Ectodermal cell (in vitro differentiated cells): ENCODE measurements around the gene LMNTD1.
"Not testable (repeated sequence)": the region's sequence is repeated elsewhere in the genome, so short reads cannot be mapped to it uniquely, and the experiment has no call there.

Experiments
- H3K27ac ChIP-seq: 2 replicates; pipeline ENCODE4 v1.7.0; 2013; ENCODE audit warnings: mild to moderate bottlenecking, low read depth, low read length; ENCODE audit not compliant: insufficient read depth, poor library complexity, severe bottlenecking
- H3K27me3 ChIP-seq: 2 replicates; pipeline ENCODE4 v1.7.0; 2013; ENCODE audit warnings: mild to moderate bottlenecking, low read length; ENCODE audit not compliant: insufficient read depth, control insufficient read depth, poor library complexity, severe bottlenecking
- H3K36me3 ChIP-seq: one replicate; pipeline ENCODE4 v1.7.0; 2013; ENCODE audit warnings: low read length; ENCODE audit not compliant: control insufficient read depth, insufficient read depth
- H3K4me1 ChIP-seq: one replicate; pipeline ENCODE4 v1.7.0; 2013; ENCODE audit warnings: low read length; ENCODE audit not compliant: control insufficient read depth, insufficient read depth
- H3K4me3 ChIP-seq: 2 replicates; pipeline ENCODE4 v1.7.0; 2013; ENCODE audit warnings: low read depth, low read length, control low read depth; ENCODE audit not compliant: insufficient read depth
- H3K9me3 ChIP-seq: 2 replicates; pipeline ENCODE4 v1.7.0; 2013; ENCODE audit warnings: mild to moderate bottlenecking, low read length, moderate library complexity; ENCODE audit not compliant: control insufficient read depth
- WGBS, 2 experiments: methylation state at CpG; one replicate each; pipeline ENCODE4 v1.1.7; 2013; ENCODE audit warnings: missing lambda C conversion rate in 2 of 2; 5-methylcytosine and 5-hydroxymethylcytosine counted together

Gene LMNTD1

DNA sequence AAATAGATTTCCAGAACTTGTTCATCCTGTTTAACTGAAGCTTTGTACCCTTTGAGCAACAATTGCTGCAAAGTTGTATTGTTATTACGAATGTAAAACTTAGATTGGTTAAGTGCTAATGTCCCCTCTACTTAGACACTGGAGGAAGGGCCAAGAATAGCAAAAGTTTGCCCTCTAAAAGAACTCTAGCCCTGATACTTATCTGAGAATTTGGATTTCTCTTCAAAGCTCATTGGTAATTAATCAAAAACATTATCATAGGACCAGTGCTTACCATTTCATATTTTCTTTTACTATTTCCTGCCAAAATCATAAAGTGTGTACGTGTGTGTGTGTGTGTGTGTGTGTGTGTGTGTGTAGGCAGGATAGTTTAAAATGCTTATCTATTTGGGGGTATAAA lies 58.2 kb downstream of the LMNTD1 start:
- Histone ChIP-seq H3K36me3 (no peaks in the 10 kb centered on the region), H3K4me3 (no peak overlapping the region), H3K27me3 (peaks cover 27% of the 10 kb centered on the region), H3K9me3 (no peaks in the 10 kb centered on the region), H3K27ac (no peak overlapping the region), H3K4me1 (no peaks in the 10 kb centered on the region)
- WGBS, 2 experiments, result 80 to 95% methylated on average over 1 of the region's 2 CpGs

DNA sequence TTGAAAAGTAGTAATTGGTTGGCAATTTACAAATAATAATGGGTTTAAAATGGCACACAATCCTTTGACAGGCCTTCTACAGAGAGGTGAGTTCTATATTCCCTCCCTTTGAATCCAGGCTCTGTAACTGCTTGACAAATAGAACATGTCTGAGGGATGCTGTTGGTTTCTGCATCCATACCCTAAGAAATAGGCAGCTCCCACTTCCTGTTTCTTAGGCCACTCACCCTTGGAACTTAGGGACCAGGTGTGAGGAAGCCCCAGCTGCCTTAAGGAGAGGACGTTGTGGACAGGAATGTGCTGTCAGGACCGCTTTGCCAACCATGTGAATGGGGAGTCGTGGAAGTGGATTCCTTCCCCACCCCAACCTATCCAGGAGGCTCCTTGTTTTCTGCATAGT lies 59.4 kb downstream of the LMNTD1 start:
- Histone ChIP-seq H3K4me3 (no peak overlapping the region), H3K4me1 (no peaks in the 10 kb centered on the region), H3K36me3 (no peaks in the 10 kb centered on the region), H3K27ac (no peak overlapping the region), H3K9me3 (no peaks in the 10 kb centered on the region), H3K27me3 (peaks cover 27% of the 10 kb centered on the region)
- 71 to 84% methylated on average over 3 of the region's 3 CpGs for WGBS, 2 experiments

DNA sequence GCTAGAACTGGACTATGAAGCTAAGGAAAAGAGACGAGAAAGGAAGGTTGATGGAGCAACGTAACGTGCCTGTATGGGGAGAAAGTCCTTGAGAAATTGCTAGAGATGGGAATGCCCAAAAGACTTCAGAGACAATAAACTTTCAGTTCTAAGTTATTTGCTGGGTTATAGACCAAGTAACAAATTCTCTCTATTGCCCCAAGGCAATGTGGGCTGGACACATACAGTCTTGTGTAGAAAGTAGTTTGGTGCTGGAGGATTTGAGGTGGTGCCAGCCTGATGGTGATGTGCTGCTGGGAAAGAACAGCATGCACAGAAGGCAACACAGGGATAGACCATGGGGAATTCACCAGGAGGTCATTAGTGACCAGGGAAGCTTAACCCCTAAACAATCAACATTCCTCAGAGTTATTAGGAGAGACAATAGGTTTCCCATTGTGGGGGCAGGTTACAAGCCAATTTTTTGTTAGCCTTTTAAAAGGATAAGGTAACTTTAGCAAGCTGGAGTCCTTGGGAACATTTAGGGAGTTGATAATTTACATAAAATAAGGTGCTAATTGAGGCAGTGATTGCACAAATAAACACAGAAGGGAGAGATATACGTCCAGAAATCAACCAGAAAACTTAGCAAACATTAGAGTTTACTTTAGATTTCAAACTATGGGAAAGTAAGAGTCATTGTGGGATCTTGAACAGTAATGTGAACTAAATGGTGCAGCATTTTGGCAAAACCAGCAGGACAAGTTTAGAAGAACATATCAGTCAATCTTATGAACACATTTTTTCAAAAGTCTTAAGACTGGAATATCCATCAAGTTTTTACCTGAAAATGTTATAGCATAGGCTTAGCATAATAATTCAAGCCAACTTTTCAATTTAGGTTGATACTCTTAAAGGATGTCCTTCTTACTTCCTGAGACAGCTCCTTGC lies 61.4 kb downstream of the LMNTD1 start:
- no peaks in the 10 kb centered on the region for H3K4me1 ChIP-seq
- WGBS, 2 experiments, result 59 to 64% methylated on average over 4 of the region's 4 CpGs
- no peak overlapping the region for H3K27ac ChIP-seq
- H3K36me3 ChIP-seq, result no peaks in the 10 kb centered on the region
- no peaks in the 10 kb centered on the region for H3K9me3 ChIP-seq
- peaks cover 27% of the 10 kb centered on the region for H3K27me3 ChIP-seq
- no peak overlapping the region for H3K4me3 ChIP-seq

DNA sequence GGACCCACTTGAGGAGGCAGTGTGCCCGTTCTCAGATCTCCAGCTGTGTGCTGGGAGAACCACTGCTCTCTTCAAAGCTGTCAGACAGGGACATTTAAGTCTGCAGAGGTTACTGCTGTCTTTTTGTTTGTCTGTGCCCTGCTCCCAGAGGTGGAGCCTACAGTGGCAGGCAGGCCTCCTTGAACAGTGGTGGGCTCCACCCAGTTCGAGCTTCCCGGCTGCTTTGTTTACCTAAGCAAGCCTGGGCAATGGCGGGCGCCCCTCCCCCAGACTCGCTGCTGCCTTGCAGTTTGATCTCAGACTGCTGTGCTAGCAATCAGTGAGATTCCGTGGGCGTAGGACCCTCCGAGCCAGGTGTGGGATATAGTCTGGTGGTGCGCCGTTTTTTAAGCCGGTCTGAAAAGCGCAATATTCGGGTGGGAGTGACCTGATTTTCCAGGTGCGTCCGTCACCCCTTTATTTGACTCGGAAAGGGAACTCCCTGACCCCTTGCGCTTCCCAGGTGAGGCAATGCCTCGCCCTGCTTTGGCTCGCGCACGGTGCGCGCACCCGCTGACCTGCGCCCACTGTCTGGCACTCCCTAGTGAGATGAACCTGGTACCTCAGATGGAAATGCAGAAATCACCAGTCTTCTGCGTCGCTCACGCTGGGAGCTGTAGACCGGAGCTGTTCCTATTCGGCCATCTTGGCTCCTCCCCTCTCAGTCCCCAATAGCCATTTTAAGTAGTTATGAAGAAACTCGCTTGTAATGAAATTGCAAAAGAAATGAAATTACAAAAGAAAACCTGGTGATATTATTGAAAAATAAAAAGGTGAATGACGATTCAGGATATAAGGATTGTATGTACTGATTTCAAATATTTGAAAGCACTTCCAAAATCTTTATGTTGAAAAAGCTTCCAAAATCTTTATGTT lies 63.9 kb downstream of the LMNTD1 start:
- not testable (repeated sequence) for H3K36me3 ChIP-seq, H3K27ac ChIP-seq, H3K9me3 ChIP-seq, H3K4me1 ChIP-seq, H3K4me3 ChIP-seq
- WGBS, 2 experiments, result 61 to 67% methylated on average over 30 to 33 of the region's 33 CpGs
- peaks cover 21% of the 10 kb centered on the region for H3K27me3 ChIP-seq

DNA sequence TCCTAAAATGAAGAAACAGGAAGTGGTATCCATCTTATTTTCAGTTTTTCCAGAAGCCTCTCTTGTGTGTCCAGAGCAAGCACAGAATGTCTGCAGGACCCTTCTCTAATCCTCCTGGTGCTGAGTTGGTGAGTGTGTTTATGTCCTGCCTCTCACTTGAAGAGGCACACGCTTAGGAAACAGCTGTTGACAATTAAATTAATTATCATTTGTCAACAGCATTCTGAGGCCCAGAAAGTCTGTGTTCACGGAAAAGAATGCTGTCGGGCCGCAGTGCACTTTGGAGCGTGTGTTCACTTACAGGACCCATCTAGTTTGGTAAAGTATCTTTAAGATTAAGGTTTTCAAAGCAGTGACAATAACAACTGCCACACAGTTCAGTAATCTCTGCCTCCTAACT lies 70.5 kb downstream of the LMNTD1 start:
- no peaks in the 10 kb centered on the region for H3K4me1 ChIP-seq
- no peaks in the 10 kb centered on the region for H3K9me3 ChIP-seq
- H3K27me3 ChIP-seq, result no peaks in the 10 kb centered on the region
- no peak overlapping the region for H3K27ac ChIP-seq
- H3K4me3 ChIP-seq, result no peak overlapping the region
- no peaks in the 10 kb centered on the region for H3K36me3 ChIP-seq
- WGBS, 2 experiments, result 72 to 77% methylated on average over 5 of the region's 5 CpGs

DNA sequence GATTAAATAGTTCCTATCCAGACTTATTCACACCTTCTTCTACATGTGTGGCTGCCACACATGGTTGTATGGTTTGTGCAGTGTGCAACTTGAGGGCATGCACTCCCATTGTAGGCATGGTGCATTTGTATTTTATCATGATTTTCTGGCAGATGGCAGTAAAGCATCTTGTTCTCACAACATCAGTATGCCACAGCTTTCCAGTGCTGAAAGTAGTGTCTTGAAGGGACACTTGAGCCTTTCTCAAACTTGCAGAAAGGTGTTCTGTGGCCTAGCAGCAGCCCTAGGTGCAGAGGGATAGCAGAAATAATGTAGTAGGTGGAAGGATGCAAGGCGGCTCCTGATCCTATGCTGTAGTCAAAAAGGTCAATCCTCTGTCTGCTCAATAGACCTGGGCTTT lies 72.9 kb downstream of the LMNTD1 start:
- Histone ChIP-seq H3K4me3 (no peak overlapping the region), H3K36me3 (no peaks in the 10 kb centered on the region), H3K4me1 (no peaks in the 10 kb centered on the region), H3K27ac (no peak overlapping the region), H3K9me3 (no peaks in the 10 kb centered on the region), H3K27me3 (no peaks in the 10 kb centered on the region)
- 95 to 98% methylated on average over 1 of the region's 1 CpG for WGBS, 2 experiments

DNA sequence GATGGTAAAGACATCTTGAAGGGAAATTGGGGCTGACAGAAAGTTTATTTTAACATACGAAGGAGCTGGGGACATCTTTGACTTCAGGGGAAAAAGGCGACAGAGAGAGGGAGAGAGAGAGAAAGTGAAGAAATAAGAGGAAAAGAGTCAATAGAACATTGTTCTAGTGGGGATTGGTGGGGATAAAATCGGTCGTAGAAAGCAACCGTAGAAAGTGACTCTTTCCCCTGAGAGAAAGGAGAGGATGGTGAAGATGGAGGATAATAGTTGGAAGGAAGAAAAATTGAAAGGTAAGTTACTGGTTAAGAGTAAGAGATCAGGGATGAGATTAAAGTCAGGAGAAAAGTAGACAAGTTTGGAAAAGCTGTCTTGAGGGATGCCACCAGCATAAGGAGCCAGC lies 75.9 kb downstream of the LMNTD1 start:
- WGBS, 2 experiments, result 91 to 94% methylated on average over 5 of the region's 5 CpGs
- Histone ChIP-seq H3K4me1 (no peaks in the 10 kb centered on the region), H3K9me3 (no peaks in the 10 kb centered on the region), H3K4me3 (no peak overlapping the region), H3K36me3 (no peaks in the 10 kb centered on the region), H3K27me3 (no peaks in the 10 kb centered on the region), H3K27ac (no peak overlapping the region)

DNA sequence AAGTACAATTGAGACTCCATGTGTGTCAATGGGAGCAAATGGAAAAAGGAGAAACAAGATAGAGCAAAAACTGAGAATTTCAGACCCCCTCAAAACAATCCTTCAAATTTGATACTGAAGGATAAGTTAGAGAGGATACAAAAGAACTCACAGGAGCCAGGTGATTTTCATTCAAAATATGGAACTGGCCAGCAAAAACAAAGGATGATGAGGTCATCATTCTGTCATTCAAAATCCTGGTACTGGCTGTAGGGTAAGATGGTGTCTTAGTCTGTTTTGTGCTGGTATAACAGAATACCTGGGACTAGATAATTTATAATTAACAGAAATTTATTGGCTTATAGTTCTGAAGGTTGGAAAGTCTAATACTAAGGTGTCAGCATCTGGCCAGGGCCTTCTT lies 80.6 kb downstream of the LMNTD1 start:
- H3K4me3 ChIP-seq, result no peak overlapping the region
- H3K9me3 ChIP-seq, result no peaks in the 10 kb centered on the region

DNA sequence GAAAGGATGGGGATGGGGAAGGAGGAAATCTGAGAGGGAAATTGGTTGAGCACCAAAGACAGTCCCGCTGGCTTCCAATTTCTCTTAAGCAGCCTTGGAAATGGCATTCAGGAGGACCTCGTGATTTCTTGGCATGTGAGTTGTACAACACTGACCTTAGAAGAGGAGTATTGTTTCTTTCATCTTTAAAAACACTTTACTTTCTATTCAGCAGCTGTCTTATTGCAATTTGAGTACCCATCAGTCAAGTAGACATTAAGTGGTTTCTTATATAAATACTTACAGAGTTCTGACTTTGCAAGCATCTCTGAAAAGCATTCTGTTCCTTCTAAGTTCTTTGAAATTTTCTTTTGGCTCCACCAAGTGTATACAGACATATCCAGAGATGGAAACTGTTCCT lies 83.2 kb downstream of the LMNTD1 start:
- Histone ChIP-seq H3K27ac (no peak overlapping the region), H3K4me3 (no peak overlapping the region)
- WGBS, 2 experiments, result 92 to 100% methylated on average over 2 of the region's 2 CpGs

More for the DNA sequence above, 80.6 kb downstream of the LMNTD1 start:
- H3K27ac ChIP-seq, result no peak overlapping the region
- H3K4me1 ChIP-seq, result no peaks in the 10 kb centered on the region
- no peaks in the 10 kb centered on the region for H3K27me3 ChIP-seq
- no peaks in the 10 kb centered on the region for H3K36me3 ChIP-seq

DNA sequence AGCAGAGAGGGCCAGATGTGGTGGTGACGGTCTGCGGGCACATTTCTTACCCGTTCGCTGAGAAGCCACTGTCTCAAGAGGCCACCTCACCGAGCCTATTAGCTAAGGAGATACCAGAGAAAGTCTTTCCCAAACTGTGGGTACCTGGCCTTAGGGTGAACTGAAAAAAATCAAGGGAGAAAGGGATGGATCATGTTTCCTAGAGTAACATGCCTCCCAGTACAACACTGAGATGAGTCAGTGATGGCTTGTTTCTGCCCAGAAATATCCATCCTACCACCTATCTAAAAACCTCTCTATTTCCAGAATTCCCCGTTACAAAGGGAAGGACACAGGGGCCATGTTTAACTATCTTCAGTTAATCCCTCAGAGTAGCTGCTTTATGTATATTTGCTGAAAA lies 83.7 kb downstream of the LMNTD1 start:
- WGBS, 2 experiments, result 86 to 87% methylated on average over 6 of the region's 6 CpGs
- H3K27ac ChIP-seq, result no peak overlapping the region

More for the DNA sequence above, 83.2 kb downstream of the LMNTD1 start:
- Histone ChIP-seq H3K9me3 (no peaks in the 10 kb centered on the region), H3K27me3 (no peaks in the 10 kb centered on the region), H3K36me3 (no peaks in the 10 kb centered on the region), H3K4me1 (no peaks in the 10 kb centered on the region)

More for the DNA sequence above, 83.7 kb downstream of the LMNTD1 start:
- Histone ChIP-seq H3K4me3 (no peak overlapping the region), H3K27me3 (no peaks in the 10 kb centered on the region), H3K4me1 (no peaks in the 10 kb centered on the region), H3K9me3 (no peaks in the 10 kb centered on the region), H3K36me3 (no peaks in the 10 kb centered on the region)
